Activated CD4-positive, alpha-beta T cell treated with anti-CD3 and anti-CD28 coated beads, Interleukin-2, amount 50 U/mL, for 16 hours (primary cell): ENCODE measurements around the gene STK39.

ENCODE experiments used
- DNase-seq: peaks from one replicate; pipeline ENCODE4 v3.0.0-alpha.2; 2020

The STK39 gene

DNA sequence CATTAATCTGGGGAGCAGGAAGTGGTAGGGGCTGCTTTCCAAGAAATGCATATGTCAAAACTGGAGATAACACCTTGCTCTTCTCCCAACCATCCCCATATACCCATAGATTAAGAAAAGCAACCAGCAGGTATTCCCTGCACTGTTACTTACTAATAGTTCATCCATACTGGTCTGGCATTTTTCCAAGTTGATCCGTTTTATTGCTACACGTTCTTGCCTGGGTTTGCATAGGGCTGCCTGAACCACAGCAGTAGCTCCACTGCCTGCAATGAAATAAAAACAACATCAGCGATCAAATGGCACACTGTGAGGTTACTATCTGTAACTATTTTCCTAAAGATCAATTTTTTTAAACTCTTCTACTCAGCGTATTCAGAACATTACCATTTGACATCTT is 65.6 kb downstream of the STK39 start:
- no peak for DNase-seq

DNA sequence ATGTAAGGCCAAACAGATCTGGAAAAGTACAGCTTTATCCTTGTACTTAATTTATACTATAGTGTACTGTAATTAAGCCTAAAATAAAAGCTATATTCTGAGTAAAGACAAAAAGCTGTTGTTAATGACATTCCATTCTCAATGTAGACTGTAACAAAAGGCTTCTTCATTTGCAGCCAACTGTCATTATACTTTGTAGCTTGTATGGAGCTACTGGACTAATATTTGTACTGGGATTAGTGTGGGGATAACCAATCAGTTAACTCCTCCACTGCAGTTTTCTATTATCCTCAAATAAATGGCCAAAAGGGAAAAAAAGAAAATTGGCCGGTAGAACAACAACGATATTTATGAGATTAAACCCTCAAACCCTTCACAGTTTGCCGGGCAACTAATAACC is 66.5 kb downstream of the STK39 start:
- DNase-seq: no peak

DNA sequence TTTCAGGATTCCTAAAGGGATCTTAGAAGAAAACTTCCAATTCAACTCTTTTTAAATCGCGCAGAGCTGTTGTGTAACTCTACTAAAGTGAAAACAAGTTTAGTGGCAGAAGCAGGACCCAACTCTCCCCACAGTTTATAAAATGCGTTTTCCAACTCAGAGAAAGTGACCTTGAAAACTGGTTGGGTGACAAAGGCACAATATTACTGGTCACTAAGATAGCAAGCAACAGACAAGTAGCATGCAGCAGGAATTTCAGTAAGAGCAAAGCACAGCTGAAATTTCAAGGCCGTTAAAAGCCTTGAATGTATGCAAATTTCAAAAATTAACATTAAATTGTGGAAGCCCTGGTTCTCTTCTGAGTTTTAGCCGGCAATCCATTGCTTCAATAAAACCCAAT is 66.9 kb downstream of the STK39 start:
- no peak for DNase-seq

DNA sequence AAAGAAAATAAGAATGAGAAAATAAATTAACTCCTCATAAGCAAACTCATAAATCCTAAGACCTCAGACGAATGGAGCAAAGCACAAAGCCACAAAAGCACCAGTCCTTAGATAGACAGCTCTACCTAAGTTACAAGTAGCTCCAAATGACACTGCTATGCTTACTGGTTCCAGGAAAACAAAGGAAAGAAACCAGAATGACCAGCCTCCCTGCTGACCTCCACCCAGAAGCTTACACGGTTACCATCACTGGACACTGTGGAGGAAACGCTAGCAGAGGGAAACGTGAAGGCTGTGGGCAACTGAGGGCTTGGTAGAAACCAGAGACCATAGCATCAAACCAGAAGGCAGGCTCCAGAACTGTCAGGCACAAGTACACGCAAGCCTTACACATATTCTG is 67.8 kb downstream of the STK39 start:
- no peak for DNase-seq

DNA sequence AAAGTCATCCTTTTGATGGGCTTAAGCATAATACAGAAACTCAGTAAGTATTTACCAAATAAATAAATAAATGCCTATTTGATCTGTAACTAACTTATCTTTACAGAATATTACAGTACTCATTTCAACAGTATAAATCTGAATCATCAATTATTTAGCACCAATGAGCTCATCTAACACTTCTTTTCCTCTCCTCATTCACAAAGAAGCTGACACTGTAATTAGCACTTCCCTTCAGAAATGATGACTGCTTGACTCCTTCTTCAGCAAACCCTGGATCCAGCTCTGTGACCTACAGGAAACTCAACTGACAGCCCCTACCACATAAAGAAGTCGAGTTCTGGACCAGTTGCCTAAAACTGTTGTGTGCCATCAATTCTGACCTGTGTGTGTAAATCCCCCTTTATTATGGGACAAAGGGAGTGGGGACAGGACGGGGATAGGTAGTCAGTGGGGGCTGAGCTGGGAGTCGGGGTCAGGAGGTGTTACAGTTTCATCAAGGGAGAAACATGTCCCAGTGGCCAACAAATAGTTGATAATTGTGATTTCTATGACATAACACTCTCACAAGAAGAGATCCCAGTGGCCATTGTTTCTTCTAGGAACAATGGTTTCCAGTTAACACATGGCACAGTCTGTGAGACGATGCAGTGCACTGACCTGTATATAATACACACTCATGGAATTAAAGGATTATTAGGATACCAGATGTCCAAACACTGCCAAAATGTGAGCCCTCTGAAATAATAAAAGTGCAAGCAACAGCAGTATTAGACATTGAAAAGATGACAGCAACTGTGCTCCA is 68.7 kb downstream of the STK39 start:
- peak; percentile 40 for DNase-seq

DNA sequence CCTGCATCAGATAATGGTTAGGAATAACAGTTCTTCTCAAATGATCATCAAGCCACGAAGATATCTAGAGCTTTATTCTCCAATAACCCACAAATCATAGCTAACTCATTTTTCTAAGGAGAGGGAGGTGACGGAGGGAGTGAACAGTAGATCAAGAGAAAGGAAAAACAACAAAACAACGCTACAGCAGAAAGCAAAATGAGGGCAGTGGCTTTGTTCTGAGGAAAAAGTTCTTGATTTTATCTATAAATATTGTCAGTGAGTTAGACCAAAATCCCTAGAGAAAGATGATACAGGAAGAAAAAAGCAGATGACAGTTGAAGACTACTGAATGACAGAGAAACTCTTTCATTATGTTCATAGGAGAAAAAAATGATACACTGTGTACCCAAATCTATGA is 71.0 kb downstream of the STK39 start:
- no peak for DNase-seq

DNA sequence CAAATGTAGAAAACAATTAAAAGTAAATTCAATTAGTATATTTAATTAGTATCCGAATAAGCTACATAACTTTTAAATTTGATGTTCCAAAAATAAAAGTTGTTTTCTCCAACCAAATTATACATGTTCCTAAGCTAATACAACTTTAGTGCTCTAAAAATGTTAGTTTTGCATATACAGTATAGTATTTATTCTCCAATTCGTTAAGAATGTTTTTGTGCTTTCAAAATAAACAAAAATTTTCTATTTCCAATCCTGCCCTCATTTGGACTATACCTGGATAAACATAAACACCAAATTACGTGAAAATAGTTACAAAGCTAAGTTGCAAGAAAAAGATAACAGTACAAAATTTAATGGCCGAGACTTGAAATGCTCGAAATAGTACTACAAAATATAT is 71.9 kb downstream of the STK39 start:
- DNase-seq: no peak

DNA sequence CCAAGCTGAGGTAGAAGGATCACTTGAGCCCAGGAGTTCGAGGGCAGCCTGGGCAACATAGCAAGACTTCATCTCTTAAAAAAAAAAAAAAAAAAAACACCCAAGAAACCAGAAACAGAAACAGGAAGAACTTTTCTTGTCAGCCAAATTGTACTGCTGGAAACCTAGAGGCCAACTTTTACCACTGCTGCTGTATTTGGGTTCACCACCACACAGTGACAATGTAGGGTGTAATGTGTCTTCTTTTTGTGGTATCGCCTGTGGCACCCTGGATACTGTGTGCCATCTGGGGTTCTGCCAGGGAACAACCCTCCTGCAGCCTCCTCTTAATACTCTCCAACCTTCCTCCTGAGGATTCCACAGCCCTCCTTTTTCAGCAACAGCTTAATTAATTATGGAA is 72.6 kb downstream of the STK39 start:
- peak; percentile 51 for DNase-seq

DNA sequence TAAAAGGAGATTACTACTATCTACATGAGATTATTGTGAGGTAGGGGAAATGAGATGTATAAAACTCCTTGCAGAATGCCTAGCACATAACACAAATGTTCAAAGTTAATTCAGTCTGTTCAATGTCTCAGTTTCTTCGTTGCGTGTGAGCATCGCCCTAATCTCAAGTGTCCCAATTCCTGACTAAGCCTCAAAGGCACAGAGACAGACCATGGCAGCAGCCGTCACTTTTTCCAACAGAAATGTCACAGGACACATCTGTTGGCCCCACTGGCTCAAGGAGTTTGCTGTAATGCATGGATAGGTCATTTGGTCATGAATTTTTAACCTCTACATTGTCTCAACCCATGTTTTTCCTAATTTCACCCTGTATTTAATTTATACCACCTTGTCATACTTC is 75.3 kb downstream of the STK39 start:
- no peak for DNase-seq

DNA sequence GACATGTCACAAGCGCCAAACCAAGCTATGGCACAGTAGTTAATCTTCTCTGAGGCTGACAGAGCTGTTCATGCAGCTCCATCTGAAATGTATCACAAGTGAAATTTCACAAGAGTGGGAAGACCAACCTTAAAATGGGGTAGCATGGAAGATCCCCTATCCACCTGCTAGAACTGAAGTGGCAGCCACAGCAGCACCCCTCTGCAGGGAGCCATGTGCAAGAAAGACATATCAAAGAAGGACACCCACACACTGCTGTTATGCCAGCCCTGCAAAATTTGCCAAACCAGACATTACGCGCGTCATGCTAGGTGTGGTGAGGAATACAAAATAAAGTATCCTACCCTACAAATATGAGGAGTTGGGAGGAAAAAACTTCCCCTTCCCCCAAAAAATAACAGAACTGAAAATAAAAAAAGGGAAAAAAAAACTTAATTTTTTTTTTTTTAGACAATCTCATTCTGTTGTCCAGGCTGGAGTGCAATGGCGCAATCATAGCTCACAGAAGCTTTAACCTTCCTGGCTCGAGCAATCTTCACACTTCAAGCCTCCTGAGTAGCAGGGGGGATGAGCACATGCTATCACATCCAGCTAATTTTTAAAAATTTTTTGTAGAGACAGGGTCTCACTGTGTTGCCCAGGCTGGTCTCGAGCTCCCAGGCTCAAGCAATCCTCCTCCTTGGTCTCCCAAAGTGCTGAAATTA is 76.2 kb downstream of the STK39 start:
- no peak for DNase-seq

DNA sequence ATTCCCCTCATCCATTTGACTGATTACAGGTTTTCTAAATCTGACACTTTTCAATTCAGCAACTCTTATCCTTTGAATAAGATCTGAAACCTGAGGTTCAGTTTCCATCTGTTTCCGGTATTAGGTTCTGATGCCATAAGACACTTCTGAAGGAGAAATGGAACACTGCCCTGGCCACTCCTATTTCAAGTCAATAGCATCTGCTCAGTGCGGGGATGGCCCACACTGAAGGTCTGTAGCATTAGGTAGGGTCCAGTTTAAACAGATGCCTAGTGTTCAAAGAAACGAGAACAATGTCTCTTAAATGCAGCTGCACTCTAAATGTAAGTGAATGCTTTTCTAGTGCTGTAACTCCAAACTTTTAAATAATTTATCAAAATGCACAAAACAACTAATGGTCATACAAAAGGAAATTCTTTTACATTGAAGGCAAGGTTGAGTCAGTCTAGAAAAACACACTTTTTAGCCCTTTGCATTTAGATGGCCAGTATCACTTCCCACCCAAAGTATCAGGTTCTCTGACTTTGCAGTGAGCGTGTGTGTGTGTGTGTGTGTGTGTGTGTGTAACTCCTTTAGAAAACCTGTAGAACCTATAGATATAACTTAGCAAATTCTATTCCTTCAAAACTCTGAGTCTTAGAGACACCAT is 78.2 kb downstream of the STK39 start:
- DNase-seq: no peak

DNA sequence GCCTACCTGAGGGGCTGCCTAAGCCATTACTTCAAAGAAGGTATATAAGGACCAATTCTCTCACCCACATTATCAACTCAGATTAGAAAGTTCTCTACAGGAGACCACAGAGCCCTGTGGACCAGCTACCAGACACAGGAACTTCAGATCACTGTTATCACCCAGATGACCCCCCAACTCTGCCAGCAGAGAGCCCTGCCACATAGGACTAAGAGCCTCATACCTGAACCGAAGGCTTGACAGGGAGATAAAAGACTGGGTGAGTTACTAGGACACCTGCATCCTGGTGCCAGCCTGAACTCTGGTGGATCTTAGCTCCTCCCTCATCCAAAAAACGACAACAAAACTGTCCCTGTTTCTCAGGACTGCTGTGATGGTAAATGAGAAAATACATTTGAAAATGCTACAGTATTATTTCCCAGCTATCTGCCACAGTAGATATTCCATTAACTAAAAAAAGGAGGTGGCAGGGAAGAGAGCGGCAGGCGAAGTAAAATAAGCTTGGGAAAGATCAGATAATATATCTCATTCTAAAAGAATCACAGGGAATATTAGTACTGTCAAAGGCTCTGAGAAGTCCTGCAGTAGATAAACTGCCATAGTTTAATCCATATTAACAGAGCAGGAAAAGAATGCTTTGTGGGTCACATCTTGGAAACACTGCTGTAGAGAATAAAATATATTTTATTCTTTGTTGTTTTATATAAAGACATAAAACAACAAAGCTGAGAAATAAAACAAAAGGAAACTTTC is 79.7 kb downstream of the STK39 start:
- no peak for DNase-seq

DNA sequence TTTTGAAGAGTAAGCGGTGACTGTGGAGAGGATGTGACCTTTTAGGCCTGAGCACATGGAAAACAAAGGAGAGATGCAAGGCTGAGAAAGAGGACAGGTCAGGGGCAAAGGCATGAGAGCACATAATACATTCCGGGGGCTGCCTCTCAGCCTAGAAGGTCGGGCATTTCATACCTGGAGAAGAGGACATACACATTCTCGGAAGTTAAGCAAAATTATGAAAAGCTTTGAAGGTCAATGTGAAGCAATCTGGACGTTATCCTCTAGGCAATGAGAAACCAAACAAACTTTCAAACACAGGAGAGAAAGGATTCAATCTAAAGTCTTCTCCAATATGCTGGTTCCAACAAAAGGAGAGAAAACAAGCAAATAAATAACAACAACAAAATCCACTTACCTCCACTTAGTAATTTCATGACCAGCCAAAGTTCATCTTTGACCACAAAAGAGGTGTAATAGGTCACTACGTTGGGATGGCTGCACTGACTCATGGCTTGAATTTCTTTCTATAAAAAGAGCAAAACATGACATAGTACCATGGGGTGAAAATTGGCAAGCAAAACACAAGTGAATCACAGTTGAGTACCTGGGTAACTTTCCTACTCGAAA is 80.4 kb downstream of the STK39 start:
- DNase-seq: peak; percentile 54

DNA sequence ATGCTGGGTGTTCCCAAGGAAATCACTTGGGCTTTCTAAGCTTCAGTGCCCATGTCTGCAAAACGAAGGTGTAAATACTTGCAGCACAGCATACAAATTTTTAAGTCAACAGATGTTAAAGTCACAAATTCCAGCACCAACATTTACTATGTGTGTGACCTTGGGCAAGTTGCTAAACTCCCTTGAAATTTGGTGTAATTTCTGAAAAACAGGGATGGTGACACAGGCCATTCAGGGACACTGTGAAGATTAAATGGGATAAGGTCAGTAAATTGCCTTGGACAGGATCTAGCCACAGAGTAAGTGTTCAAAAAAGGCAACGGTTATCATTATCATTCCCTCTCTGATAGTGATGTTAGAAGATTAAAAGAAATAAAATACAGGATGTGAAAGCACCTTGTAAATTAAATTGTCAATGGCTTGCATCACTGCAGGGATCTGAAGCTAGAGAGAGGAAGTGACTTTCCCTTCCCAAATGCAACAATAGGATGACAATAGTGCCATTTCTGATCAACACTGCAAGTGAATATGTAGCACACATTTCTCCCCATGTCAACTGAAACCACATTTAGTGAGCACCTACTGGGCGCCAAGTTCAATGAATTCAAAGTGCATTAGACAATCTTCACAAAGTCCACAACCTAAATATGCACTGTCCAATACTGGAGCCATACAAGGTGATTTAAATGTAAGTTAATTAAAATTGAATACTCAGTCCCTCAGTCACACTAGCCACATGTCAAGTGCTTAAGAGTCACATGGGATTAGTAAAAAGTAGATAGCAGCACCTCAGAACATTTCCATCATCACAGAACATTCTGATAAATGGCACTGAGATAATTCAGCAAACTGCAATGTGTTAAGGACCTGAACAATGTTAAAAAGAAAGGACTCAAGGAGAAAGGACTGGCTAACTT is 81.2 kb downstream of the STK39 start:
- DNase-seq: no peak

DNA sequence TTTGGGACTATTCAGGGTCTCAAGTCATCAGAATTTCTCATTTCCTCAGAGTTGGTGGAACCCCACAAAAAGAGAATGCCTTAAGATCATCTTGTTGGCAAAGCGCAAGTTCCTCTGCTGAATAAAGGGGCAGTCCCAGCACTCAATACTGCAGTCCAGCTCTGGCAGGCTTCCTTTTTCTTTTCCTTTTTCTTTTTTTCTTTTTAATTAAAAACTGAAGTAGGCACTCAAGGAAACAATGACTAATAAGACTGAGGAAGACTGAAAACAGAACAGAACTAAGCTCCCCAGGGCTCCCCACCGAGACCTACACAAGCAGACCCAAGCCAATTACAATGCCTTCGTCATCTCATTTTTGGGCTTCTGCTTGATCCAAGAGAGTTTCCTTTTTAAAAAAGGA is 82.0 kb downstream of the STK39 start:
- no peak for DNase-seq

DNA sequence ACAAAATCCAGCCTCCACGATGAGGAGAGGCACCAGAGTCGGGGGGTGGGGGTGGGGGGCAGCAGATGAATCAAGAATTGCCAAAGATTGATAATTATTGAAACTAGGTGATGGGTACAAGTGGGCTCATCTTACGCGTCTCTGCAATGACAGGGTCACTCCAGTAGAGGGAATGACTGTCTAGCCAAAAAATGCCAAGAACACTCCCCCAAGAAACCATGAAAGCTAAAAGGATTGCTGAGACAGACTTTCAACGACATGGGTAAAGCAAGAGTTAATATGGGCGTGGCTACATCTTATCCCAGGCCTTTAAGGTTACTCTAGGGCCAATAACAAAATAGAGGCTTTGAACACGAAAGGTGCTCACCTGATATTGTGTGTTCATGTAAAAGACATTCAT is 86.5 kb downstream of the STK39 start:
- peak; percentile 40 for DNase-seq

DNA sequence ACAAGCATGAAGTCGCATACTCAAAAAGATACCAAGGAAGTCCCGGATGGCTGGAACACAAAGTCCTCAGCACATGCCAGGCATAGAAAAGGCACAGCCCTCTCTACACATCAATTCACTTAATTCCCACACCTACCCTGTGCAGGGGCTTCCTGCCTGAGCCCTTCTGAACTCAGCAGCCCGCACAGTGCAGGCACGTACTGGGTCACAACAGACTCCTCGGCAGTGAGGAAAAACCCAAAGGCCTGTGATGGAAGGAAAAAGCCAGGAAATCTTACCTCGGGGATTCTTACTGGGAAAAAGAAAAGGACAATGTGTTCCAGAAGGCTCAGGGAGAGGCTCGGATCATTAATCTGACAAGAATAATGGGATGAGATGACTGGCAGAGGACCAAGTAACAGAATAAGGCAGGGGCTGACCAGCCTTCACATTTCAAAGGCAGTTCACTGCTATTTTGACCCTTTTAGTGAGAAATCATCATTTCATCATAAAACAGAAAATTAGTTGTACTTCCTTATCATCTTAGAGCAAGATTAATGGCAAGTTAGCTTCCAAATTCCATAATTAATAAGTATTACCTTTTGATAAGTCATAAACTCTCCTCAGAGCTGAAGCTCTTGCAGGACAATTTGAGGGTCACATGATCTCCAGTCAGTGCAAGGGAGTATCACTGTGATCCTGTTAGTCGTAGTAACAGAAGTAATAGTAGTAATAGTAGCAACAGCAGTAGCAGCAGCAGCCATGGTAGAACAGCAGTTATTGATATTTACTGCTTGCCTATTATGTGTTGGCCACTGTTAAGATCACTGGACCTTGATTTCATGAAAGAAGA is 87.4 kb downstream of the STK39 start:
- no peak for DNase-seq

DNA sequence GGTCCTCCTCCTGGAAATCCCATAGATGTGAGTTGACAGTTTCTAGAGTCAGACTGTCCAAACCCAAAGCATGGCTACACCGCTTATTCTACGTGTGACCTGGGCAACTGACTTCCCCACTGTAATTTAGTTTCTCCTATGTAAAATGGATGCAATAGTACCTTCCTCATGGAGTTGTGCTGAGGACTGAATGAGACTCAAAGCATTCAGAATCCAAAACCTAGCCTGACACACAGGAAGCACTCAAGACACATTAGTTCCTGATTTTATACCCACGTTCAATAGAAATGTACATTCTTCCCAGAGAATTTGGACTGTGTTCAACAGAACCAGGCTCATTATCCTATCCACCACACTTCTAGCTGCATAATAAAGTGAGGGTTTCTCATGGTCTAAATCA is 88.8 kb downstream of the STK39 start:
- no peak for DNase-seq

DNA sequence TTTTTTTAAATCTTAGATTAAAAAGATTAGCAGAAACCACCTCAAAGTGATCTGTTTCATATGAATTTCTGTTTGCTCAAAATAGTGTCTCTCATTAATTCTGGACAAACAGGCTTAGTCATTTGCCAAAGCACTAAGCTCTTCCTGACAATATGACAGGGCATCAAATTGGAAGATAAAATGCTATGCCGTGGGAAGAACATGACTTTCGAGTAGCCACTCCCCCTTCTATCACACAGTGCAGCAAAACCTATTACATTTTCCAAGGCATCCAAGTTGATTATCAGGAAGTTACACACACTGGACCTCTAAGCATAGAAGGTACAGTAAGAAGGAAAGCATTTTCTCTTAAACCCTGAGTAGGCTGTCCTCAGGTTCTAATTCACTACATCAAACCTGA is 89.5 kb downstream of the STK39 start:
- no peak for DNase-seq

DNA sequence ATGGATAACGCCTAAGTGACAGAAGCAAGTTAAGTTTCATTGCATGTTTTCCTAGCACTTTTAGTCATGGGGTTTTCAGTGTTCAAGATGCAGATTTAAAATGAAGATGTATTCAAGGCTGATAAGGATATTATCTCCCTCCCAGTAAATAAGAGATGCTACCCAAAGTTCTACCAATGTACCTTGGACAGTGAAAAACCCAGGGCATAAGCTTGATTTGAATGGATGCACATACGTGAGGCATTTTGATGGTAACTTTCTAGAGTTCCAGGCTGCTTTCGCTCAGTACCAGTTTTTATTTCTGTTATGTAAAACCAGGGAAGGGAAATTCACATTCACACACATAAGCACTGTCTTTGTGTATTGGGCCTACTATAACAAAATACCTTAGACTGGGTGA is 90.3 kb downstream of the STK39 start:
- no peak for DNase-seq

DNA sequence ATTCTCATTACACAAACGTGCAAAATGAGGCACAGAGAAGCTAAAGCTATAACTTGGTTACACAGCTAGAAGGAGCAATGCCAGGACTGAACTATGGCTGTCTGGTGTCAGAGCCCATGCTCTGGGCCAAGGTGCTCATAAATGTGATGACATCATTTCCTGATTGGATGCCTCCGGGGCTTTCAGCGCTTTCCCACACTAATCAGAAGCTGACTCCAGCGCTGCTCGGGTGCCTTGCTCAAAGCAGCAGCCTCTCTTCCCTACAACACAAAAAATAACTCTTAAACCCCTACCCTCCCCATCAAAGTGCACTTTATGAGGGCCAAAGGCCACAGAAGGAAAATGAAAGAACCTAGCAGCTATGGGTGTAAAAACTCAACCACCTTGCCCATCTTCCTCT is 90.7 kb downstream of the STK39 start:
- no peak for DNase-seq
